H1 (cell line): Measurements from ENCODE around the gene MICALL1. TPM values are rescaled to one million over a fixed set of nuclear protein-coding genes. Genes with fewer than 3 reads are reported as not detected.

ENCODE experiments used
- GABPA ChIP-seq: IDR thresholded peaks from 2 replicates; pipeline ENCODE4 v1.6.1; 2011; ENCODE audit warnings: mild to moderate bottlenecking, low read length, moderate library complexity, borderline replicate concordance; ENCODE audit not compliant: insufficient read depth
- KDM4A ChIP-seq: IDR thresholded peaks from one replicate; pipeline ENCODE4 v1.7.1; 2012; ENCODE audit warnings: low read depth, mild to moderate bottlenecking, moderate library complexity, low read length, inconsistent platforms; ENCODE audit not compliant: severe bottlenecking
- NRF1 ChIP-seq: IDR thresholded peaks from 2 replicates; pipeline ENCODE4 v1.6.1; 2011; ENCODE audit warnings: mild to moderate bottlenecking, low read depth, low read length, improper control_type of control experiment
- POLR2A ChIP-seq, 2 experiments: IDR thresholded peaks; 1 replicate in 1 of 2; 2 replicates in 1 of 2; pipeline ENCODE4 v1.6.1; 2011; ENCODE audit warnings: low read depth in 2 of 2, low read length in 2 of 2, mild to moderate bottlenecking in 2 of 2; ENCODE audit errors: control extremely low read depth in 1 of 2
- SIN3A ChIP-seq, 2 experiments: IDR thresholded peaks in 1 of 2; conservative IDR thresholded peaks in 1 of 2; 2 replicates each; pipeline ENCODE4 v1.6.1; 2011 to 2012; ENCODE audit warnings: low read length in 2 of 2, improper control_type of control experiment in 1 of 2, low read depth in 1 of 2, mild to moderate bottlenecking in 1 of 2
- SP4 ChIP-seq: IDR thresholded peaks from 2 replicates; pipeline ENCODE4 v1.6.1; 2012; ENCODE audit warnings: low read length, inconsistent platforms
- polyA plus RNA-seq, 7 experiments: library from polyadenylated mRNA; depleted of rRNA in 3 of 7; stranded (reverse) in 5 of 7; unstranded in 2 of 7; fragments of >200 nt in 5 of 7; fragments of 200-250 nt in 2 of 7; gene quantifications; 1 replicate in 5 of 7; 2 replicates in 1 of 7; 4 replicates in 1 of 7; pipeline versions ENCODE4 v1.2.1 to v1.2.3, GENCODE V29; 2011 to 2013; ENCODE audit warnings: missing spikeins in 2 of 7, mixed read lengths in 2 of 7
- total RNA-seq: library from RNA; stranded (reverse); fragmentation: NEBNext Ultra II Directional; extraction: Animal tissue kit (Norgen Biotek cat#: 25700); gene quantifications from 2 replicates; pipeline ENCODE4 v1.2.1, GENCODE V29; 2021
- TF ChIP-seq, protein P1 (sequence below): IDR thresholded peaks from 2 replicates; pipeline ENCODE4 v1.6.1; 2012; ENCODE audit warnings: inconsistent platforms
- TF ChIP-seq, protein P2 (sequence below): IDR thresholded peaks from 2 replicates; pipeline ENCODE4 v1.6.1; 2011; ENCODE audit warnings: low read depth, mild to moderate bottlenecking, low read length; ENCODE audit not compliant: insufficient read depth

Gene MICALL1
- total and polyA plus RNA-seq, 2 of the 8 experiments (the other 6 are each of a cell fraction or from before 2014, with no cell fraction given), result 17.7 to 32.1 TPM

DNA sequence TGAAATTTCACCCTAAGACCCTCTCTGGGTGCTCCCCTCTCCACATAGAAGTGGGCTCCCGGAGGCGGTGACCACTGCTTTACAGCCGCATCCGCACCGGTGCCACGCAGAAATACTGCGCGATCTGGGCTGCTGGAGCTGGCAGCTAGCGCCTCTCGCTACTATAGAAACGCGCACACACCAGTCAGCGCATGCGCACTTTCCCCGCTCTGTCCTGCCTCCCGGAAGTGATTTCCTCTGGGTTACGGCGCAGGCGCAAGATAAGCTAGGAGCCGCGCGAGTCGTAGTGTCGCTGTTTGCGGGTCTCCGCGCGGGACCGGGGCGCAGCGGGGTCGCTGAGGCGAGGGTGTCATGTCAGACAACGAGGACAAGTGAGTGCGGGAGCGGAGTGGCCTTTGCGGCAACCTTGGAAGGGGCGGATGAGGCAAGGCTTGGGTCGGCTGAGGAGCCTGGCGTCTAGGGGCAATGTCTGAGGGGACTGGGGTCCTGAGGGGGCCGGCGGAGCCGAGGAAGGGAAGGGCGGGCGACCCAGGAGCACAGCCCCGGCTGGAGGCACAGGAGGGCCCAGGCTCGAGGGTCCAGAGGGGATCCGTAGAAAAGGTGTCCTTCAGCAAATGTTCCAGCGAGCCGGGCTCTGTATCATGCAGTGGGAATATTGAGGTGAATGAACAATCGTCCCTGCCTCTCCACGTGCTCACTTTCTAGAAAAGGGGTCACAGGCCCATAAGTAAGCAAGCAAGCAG lies 47.5 kb downstream of the MICALL1 start, which contains the start of the genes C22orf23 and POLR2F (continued):
- TF ChIP-seq SIN3A (conservative IDR thresholded peaks at IDR 0.05 in 1 of 2, IDR thresholded peaks at IDR 0.05 in 1 of 2; ENCODE audit: low read depth in 1 of 2, low read length in 2 of 2), result peak in 1 of 2 experiments; percentile 95; a peak in 2 of 4 replicates
- no peak for TF ChIP-seq SP4
- TF ChIP-seq KDM4A, result peak; percentile 87
- TF ChIP-seq, protein P1, sequence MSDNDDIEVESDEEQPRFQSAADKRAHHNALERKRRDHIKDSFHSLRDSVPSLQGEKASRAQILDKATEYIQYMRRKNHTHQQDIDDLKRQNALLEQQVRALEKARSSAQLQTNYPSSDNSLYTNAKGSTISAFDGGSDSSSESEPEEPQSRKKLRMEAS, result peak; percentile 34; the same call in 1 of the 2 replicates
- TF ChIP-seq, protein P2, sequence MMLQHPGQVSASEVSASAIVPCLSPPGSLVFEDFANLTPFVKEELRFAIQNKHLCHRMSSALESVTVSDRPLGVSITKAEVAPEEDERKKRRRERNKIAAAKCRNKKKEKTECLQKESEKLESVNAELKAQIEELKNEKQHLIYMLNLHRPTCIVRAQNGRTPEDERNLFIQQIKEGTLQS, result no peak
- peak in 1 of 2 experiments; percentile 62; a peak in 2 of 3 replicates for TF ChIP-seq POLR2A (IDR thresholded peaks at IDR 0.05; ENCODE audit: control extremely low read depth in 1 of 2, low read depth in 2 of 2, low read length in 2 of 2)
- TF ChIP-seq NRF1, result peak; percentile 68
- TF ChIP-seq GABPA, result peak; percentile 21; the same call in 1 of the 2 replicates
- TF ChIP-seq, all 59 proteins: peak for 15
